SK-N-MC (cell line): Measurements from ENCODE around the gene PLA2G2E.
A peak's percentile ranks its signal among the peaks of the same experiment; 100 is the strongest.

Experiments used
- DNase-seq: peaks from one replicate; pipeline ENCODE4 v3.0.0-alpha.2; 2011; ENCODE audit warnings: low read depth, low spot score
- H3K27ac ChIP-seq: fragments of 200-600 bp; sonication (generic); 2 replicates; pipeline ENCODE4 v1.5.1; 2016; ENCODE audit warnings: mixed run types
- H3K36me3 ChIP-seq: fragments of 200-600 bp; sonication (generic); 2 replicates; pipeline ENCODE4 v1.6.1; 2017; ENCODE audit warnings: antibody characterized with exemption, low read length, mixed read lengths; ENCODE audit not compliant: insufficient read depth
- H3K4me3 ChIP-seq: fragments of 200-600 bp; sonication (generic); 2 replicates; pipeline ENCODE4 v1.5.1; 2016
- H3K9ac ChIP-seq: fragments of 200-600 bp; sonication (generic); 2 replicates; pipeline ENCODE4 v1.8.0; 2017; ENCODE audit warnings: mixed run types, mixed read lengths; ENCODE audit not compliant: insufficient read length
- H3K9me3 ChIP-seq: fragments of 200-600 bp; sonication (generic); 2 replicates; pipeline ENCODE4 v1.6.1; 2017; ENCODE audit warnings: low read depth, mild to moderate bottlenecking, antibody characterized with exemption, low read length, moderate library complexity, mixed read lengths
- EZH2 ChIP-seq: fragments of 200-600 bp; sonication (generic); IDR thresholded peaks from one replicate; pipeline ENCODE4 v1.6.1; 2017; ENCODE audit warnings: antibody characterized with exemption
- FOXP2 ChIP-seq: optimal IDR thresholded peaks from 2 replicates; pipeline ENCODE3; 2011; ENCODE audit warnings: mild to moderate bottlenecking, moderate library complexity; ENCODE audit not compliant: insufficient read depth; ENCODE audit errors: extremely low read length, control extremely low read depth
- POLR2AphosphoS5 ChIP-seq: IDR thresholded peaks from 2 replicates; pipeline ENCODE4 v1.6.1; 2012; ENCODE audit warnings: mild to moderate bottlenecking, low read depth, low read length, borderline replicate concordance

PLA2G2E gene

GRCh38 chr1:19872190-19872589 is 51.2 kb downstream of the PLA2G2E start:
- no peak overlapping the region for H3K9ac ChIP-seq
- H3K4me3 ChIP-seq: no peak overlapping the region
- H3K36me3 ChIP-seq: no peaks in the 10 kb centered on the region
- DNase-seq: no peak
- no peaks in the 10 kb centered on the region for H3K9me3 ChIP-seq
- TF ChIP-seq FOXP2 (no peak), EZH2 (no peak), POLR2AphosphoS5 (no peak)
- peak overlapping the region; percentile 26; the same call in 1 of the 2 replicates for H3K27ac ChIP-seq
